Measurements from ENCODE around the gene C1orf226.
"Not testable (repeated sequence)": the region's sequence is repeated elsewhere in the genome, so short reads cannot be mapped to it uniquely, and the experiment has no call there.

C1orf226 gene

DNA sequence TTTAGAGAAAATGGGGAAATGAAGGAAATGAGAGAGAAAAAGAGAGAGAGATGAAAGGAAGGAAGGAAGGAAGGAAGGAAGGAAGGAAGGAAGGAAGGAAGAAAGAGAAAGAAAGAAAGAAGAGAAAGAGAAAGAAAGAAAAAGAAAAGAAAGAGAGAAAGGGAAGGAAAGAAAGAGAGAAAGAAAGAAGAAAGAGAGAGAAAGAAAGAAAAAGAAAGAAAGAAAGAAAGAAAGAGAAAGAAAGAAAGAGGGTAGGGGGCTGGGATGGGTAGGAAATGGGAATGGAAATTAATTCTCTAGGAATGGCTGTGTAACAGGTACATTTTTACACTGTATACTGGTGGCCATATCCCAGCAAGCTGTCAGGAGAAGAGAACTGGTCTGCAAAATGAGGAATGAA is 34.7 kb downstream of the C1orf226 start:
- DNase-seq = no peak

DNA sequence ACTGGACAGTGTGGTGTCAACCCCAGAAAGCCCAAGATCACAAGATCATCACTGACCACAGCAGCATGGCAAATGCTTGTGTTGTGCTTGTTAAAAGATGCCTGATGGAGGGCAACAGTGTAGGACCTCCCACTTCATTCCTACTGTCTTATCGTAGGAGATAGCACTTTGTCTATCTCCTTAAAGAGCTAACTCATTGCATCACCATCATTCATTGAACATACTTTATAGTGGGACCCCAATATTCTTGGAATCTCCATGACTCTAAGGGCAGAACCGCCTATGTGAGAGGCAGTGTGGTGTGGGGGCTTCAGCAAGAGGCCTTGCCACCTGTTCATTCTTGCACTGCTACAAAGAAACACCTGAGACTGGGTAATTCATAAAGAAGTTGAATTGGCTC is 35.4 kb downstream of the C1orf226 start:
- no peak for DNase-seq

DNA sequence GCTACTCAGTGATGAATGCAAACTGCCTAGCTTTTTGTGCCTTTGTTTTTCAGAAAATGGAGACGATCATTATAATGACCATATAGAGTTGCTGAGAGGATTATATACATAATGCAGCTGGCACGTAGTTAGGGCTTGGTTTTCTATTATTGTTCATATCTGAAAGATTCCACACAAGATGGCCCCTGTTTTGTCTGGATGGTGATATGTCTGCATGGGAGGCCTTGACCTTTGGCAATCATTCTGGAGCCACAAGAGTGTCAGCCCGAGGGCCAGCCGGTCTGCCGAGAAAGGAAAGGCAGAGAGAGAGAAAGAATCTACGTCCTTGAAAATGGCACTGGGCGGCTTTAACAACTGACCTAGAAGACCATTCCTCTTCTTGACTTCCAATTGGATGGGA is 36.1 kb downstream of the C1orf226 start:
- DNase-seq = no peak

DNA sequence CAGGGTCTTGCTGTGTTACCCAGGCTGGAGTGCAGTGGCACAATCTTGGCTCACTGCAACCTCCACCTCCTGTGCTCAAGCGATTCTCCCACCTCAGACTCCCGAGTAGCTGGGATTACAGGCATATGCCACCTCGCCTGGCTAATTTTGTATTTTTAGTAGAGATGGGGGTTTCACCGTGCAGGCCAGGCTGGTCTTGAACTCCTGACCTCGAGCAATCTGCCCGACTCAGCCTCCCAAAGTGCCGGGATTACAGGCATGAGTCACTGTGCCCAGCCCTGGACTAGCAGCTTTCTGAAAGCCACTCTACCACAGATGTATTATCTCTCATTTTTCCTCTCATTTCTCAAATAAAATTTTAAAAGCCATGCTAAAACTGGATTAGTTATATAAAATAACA is 37.1 kb downstream of the C1orf226 start:
- DNase-seq = not testable (repeated sequence)

DNA sequence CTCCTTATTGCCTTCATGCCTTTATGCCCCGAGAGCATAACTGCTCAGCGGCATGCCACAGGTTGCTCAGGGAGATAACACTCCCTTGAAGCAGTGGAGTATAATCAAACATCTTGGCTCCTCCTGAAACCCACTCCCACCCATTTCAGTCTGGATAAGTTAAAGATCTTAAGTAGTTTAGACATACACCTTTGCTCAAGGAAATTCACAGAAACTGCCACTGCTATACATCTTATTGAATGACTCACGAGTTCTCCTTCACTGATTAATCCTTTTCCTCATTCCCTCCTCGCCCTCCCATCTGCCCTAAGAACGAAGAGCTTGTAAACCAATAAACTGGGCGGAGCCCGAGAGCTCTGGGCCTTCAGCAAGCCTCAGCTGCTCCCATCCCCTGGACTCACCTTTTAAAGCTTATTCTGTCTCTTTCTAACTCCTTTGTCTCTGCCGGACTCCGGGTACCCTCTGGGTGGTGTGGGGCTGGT is 38.0 kb downstream of the C1orf226 start:
- DNase-seq = not testable (repeated sequence)

DNA sequence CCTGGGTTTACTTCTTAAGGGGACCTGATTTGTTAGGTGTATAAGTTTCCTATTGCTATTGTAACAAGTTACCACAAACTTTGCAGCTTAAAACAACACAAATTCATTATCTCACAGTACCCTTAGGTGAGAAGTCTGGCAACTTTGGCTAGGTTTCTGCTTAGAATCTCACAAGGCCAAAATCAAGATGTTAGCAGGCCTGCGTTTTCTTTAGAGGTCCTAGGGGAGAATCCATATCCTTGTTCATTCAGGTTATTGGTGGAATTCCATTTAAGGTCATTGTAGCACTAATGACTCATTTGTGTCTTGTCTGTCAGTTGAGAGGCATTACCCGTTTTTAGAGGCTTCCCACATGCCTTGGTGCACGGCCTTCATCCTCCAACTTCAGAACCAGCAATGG is 38.6 kb downstream of the C1orf226 start:
- DNase-seq = no peak

DNA sequence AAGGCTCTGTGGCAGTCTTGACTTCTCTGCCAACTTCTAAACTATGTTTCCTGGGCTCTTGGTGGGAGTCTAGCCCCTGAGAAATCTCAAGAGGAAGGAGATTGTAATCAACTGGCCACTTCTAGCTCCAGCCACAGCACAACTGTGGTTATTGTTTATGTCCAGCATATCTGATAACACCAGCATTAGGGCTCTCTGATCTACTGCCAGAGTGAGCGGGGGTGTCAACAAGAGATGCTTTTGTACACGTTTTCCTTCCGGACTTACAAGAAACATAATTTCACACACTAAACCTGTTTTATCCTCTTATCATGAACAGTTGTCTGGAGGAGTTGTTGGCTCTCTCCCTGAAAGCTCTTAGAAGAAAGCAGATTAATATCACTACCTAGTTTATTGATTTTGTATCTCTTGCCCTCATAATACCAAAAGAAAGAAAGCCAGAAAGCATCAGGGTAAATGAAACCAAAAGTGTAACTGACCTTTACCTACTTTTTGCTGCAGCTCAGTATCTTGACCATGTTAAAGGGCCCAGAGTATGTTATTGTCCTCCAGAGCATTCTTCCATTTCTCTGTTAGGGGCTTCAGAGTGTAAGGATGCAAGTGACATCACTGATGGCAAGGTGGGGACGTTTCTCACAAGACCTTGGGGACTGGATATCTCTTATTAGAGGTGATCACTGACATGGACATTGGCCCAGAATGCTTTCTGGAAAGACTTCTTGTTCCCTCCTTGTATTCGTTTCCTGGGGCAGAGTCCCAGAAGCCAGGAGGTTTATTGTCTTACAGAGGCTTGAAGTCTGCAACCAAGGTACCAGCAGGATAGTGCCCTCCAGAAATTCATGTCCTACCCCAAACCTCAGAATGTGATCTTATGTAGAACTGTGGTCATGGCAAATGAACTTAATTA is 40.0 kb downstream of the C1orf226 start:
- no peak for DNase-seq

DNA sequence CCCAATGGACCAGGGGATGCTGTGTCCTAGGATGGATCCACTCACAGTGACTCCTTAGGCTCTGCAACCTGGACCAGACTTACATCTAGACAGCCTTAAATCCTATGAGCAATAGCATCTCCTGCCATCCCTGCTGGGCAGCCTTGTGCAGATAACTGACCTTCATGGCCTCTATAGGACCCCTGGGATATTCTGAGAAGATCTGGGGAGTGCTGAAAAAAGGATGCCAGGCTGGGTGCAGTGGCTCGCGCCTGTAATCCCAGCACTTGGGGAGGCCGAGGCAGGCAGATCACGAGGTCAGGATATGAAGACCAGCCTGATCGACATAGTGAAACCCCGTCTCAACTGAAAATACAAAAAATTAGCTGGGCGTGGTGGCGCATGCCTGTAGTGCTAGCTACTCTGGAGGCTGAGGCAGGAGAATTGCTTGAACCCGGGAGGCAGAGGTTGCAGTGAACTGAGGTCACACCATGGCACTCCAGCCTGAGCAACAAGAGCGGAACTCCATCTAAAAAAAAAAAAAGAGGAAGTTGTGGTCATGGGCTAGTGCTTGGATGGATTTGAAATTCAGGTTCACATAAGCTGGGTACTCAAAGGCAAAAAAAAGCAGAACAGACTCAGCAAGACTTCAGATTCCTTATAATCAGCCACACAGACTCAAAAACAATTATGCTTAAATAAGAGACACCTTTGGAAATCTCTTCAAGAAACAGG is 41.3 kb downstream of the C1orf226 start:
- no peak for DNase-seq

DNA sequence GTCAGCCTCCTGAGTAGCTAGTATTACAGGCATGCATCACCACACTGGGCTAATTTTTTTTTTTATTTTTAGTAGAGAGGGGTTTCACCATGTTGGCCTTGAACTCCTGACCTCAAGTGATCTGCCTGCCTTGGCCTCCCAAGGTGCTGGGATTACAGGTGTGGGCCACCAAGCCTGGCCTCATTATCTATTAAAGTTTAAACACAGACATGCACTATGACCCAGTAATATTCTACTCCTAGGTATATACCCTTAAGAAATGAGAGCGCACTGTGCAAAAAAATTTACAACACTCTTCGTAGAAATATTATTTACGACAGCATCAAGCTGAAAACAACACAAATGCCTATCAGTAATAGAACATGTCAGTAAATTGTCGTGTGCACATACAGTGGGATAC is 49.1 kb downstream of the C1orf226 start:
- DNase-seq = no peak

DNA sequence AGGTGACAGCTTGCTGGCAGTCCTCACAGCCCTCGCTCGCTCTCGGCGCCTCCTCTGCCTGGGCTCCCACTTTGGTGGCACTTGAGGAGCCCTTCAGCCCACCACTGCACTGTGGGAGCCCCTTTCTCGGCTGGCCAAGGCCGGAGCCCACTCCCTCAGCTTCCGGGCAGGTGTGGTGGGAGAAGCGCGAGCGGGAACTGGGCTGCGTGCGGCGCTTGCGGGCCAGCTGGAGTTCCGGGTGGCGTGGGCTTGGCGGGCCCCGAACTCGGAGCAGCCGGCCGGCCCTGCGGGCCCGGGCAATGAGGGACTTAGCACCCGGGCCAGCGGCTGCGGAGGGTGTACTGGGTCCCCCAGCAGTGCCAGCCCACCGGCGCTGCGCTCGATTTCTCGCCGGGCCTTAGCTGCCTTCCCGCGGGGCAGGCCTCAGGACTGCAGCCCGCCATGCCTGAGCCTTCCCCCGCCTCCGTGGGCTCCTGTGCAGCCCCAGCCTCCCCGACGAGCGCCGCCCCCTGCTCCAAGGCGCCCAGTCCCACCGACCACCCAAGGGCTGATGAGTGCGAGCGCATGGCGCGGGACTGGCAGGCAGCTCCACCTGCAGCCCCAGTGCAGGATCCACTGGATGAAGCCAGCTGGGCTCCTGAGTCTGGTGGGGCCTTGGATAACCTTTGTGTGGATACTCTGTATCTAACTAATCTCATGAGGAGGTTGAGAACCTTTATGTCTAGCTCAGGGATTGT is 51.6 kb downstream of the C1orf226 start:
- not testable (repeated sequence) for DNase-seq

All from activated naive CD4-positive, alpha-beta T cell (primary cell).